ENCODE data around the gene ZFP64. TPM values are rescaled to one million over a fixed set of nuclear protein-coding genes. Genes with fewer than 3 reads are reported as not detected.

The ZFP64 gene
- polyA plus RNA-seq, 2 of the 4 experiments (the other 2 are of a cell fraction): 14.4 to 22.0 TPM

GRCh38 chr20:52129611-52130010 lies 62.0 kb downstream of the ZFP64 start (continued):
- TF ChIP-seq JUN (IDR thresholded peaks at IDR 0.05) (no peak), ZC3H11A (IDR thresholded peaks at IDR 0.05) (no peak)

DNA sequence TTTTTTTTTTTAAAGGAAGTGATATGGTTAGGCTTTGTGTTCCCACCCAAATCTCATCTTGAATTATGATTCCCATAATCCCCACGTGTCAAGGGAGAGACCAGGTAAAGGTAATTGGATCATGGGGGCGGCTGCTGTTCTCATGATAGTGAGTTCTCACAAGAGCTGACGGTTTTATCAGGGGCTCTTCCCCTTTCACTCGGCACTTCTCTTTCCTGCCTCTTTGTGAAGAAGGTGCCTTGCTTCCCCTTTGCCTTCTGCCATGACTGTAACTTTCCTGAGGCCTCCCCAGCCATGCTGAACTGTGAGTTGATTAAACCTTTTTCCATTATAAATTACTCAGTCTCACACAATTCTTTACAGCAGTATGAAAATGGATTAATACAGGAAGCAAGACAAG lies 64.3 kb downstream of the ZFP64 start:
- Histone ChIP-seq H3K9me3 (no peaks in the 10 kb centered on the region), H3K4me3 (no peak overlapping the region), H3K27ac (no peak overlapping the region), H3K4me2 (no peak overlapping the region), H3K4me1 (no peaks in the 10 kb centered on the region)
- ChIA-PET POLR2A (no interaction called here), CTCF (interaction anchor here (1.7 to 4.7 kb wide), 6 partner anchors 8 to 52 kb away, joined by 6 to 35 read pairs (median 16); no protein-coding TSS in a partner anchor)
- no peak for ATAC-seq
- FAIRE-seq: no peak
- 51% methylated on average over 4 of the region's 4 CpGs for WGBS (ENCODE audit: missing lambda C conversion rate)
- no peak for DNase-seq (ENCODE audit: low read depth in 1 of 2, low spot score in 1 of 2)
- no peak for TF ChIP-seq RCOR1 (IDR thresholded peaks at IDR 0.05; ENCODE audit: low read depth, low read length)
- no peak for TF ChIP-seq HDAC2 (IDR thresholded peaks at IDR 0.05)
- TF ChIP-seq HMGXB4 (CRISPR knock-in tag; IDR thresholded peaks at IDR 0.05; ENCODE audit: borderline replicate concordance): no peak
- no peak for TF ChIP-seq CHD2 (IDR thresholded peaks at IDR 0.05; ENCODE audit: low read length, partially characterized antibody)
- no peak for TF ChIP-seq CEBPB (IDR thresholded peaks at IDR 0.05)

DNA sequence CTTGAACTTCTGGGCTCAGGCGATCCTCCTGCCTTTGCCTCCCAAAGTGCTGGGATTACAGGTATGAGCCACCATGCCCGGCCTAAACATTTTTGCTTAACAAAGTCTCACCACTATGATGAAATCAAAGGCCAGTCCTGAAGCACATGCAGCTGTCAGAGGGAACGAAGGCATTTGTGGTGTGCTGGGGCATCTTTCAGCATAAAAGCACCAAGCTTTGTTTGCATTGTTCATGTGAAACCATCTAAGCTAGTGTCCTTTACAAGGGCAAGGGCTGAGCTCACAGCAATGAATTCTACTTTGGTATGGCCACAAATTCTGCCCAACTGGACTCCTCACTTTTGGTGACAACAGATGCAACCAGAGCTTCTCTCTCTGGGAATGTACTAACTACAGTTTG lies 66.8 kb downstream of the ZFP64 start:
- TF ChIP-seq BCL3 (IDR thresholded peaks at IDR 0.05) (no peak), MYC (IDR thresholded peaks at IDR 0.05; ENCODE audit: borderline replicate concordance, low read length) (no peak), RAD21 (conservative IDR thresholded peaks at IDR 0.05 in 1 of 2, IDR thresholded peaks at IDR 0.05 in 1 of 2) (no peak), USF2 (IDR thresholded peaks at IDR 0.05) (no peak), BHLHE40 (IDR thresholded peaks at IDR 0.05; ENCODE audit: low read depth, low read length) (no peak), CTCF (IDR thresholded peaks at IDR 0.05) (no peak), HEYL (CRISPR knock-in tag; IDR thresholded peaks at IDR 0.05) (no peak), ZSCAN20 (CRISPR knock-in tag; IDR thresholded peaks at IDR 0.05) (no peak), TP53 (CRISPR knock-in tag; IDR thresholded peaks at IDR 0.05) (no peak)
- TF ChIP-seq, protein P1, sequence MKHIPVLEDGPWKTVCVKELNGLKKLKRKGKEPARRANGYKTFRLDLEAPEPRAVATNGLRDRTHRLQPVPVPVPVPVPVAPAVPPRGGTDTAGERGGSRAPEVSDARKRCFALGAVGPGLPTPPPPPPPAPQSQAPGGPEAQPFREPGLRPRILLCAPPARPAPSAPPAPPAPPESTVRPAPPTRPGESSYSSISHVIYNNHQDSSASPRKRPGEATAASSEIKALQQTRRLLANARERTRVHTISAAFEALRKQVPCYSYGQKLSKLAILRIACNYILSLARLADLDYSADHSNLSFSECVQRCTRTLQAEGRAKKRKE (CRISPR knock-in tag; IDR thresholded peaks at IDR 0.05; ENCODE audit: low read depth): no peak
- no peak overlapping the region for H3K27ac ChIP-seq
- H3K4me1 ChIP-seq: no peaks in the 10 kb centered on the region
- no peak overlapping the region for H3K4me3 ChIP-seq
- no peaks in the 10 kb centered on the region for H3K9me3 ChIP-seq
- 76% methylated on average over 3 of the region's 3 CpGs for WGBS (ENCODE audit: missing lambda C conversion rate)
- DNase-seq (ENCODE audit: low read depth in 1 of 2, low spot score in 1 of 2) (no peak), FAIRE-seq (no peak), ATAC-seq (no peak)
- ChIA-PET CTCF (interaction anchor here (0.6 to 4.7 kb wide), 6 partner anchors 9 to 82 kb away, joined by 3 to 35 read pairs (median 4); no protein-coding TSS in a partner anchor), POLR2A (no interaction called here)
- H3K4me2 ChIP-seq: no peak overlapping the region

Data from A549 (cell line).